Measurements from ENCODE around the gene LRP11. TPM values are rescaled to one million over a fixed set of nuclear protein-coding genes. Genes with fewer than 3 reads are reported as not detected.

LRP11 gene
- total and polyA plus RNA-seq, 10 of the 15 experiments (the other 5 are each of a cell fraction or from before 2014, with no cell fraction given), result under 0.01 to 0.23 (median 0.03) TPM; not detected in 6

- ChIA-PET CTCF (interaction anchor here (0.7 to 1.1 kb wide), 4 partner anchors 11 to 70 kb away, joined by 3 to 4 read pairs (median 3); no protein-coding TSS in a partner anchor), RAD21 (ENCODE audit: unreplicated experiment) (no interaction called here), POLR2A (no interaction called here), SMC1A (ENCODE audit: uncharacterized antibody, unreplicated experiment) (interaction anchor here (1.4 kb wide), 1 partner anchor 85 kb away, joined by 3 read pairs; no protein-coding TSS in a partner anchor)
- in situ Hi-C loops (cut with MboI), result no loop called here
- H3K27ac ChIP-seq (ENCODE audit: control insufficient read depth, insufficient read depth), result no peak overlapping the region
- no peaks in the 10 kb centered on the region for H3K36me3 ChIP-seq (ENCODE audit: control insufficient read depth in 2 of 2, insufficient read depth in 2 of 2, low read length in 1 of 2)
- no peak for DNase-seq (ENCODE audit: low read depth, low spot score)
- intact Hi-C loops (cut with micrococcal nuclease; ENCODE audit: unreplicated experiment), result no loop called here
- no peak overlapping the region for H3K9ac ChIP-seq (ENCODE audit: control insufficient read depth, insufficient read depth, low read length)
- H3K79me2 ChIP-seq (ENCODE audit: control insufficient read depth, insufficient read depth, low read length), result no peaks in the 10 kb centered on the region
- H3K9me3 ChIP-seq (replicated peaks; ENCODE audit: control insufficient read depth, insufficient read depth, low read length), result peaks cover 3% of the 10 kb centered on the region; the same call in 1 of the 3 replicates
- H3K27me3 ChIP-seq (replicated peaks in 1 of 2; ENCODE audit: control insufficient read depth in 2 of 2, insufficient read depth in 2 of 2, low read length in 1 of 2), result peaks cover 5 to 6% of the 10 kb centered on the region in 2 experiments; a peak in 3 of 4 replicates
- no peak overlapping the region for H3K4me3 ChIP-seq
- BruUV-seq (replicated peaks), result no TSS peak
- H3K4me1 ChIP-seq (ENCODE audit: control insufficient read depth, insufficient read depth, low read length), result no peaks in the 10 kb centered on the region
- H3K4me2 ChIP-seq (ENCODE audit: control insufficient read depth, insufficient read depth), result no peak overlapping the region
- FAIRE-seq, result no peak
- no peak overlapping the region for H2AFZ ChIP-seq (ENCODE audit: control insufficient read depth, low read depth, low read length)
- TF ChIP-seq, protein P1, sequence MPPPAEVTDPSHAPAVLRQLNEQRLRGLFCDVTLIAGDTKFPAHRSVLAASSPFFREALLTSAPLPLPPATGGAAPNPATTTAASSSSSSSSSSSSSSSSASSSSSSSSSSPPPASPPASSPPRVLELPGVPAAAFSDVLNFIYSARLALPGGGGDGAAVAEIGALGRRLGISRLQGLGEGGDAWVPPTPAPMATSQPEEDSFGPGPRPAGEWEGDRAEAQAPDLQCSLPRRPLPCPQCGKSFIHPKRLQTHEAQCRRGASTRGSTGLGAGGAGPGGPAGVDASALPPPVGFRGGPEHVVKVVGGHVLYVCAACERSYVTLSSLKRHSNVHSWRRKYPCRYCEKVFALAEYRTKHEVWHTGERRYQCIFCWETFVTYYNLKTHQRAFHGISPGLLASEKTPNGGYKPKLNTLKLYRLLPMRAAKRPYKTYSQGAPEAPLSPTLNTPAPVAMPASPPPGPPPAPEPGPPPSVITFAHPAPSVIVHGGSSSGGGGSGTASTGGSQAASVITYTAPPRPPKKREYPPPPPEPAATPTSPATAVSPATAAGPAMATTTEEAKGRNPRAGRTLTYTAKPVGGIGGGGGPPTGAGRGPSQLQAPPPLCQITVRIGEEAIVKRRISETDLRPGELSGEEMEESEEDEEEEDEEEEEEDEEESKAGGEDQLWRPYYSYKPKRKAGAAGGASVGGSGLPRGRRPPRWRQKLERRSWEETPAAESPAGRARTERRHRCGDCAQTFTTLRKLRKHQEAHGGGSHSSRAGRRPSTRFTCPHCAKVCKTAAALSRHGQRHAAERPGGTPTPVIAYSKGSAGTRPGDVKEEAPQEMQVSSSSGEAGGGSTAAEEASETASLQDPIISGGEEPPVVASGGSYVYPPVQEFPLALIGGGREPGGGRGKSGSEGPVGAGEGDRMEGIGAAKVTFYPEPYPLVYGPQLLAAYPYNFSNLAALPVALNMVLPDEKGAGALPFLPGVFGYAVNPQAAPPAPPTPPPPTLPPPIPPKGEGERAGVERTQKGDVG (CRISPR knock-in tag; IDR thresholded peaks at IDR 0.05), result no peak
- TF ChIP-seq KDM1A (IDR thresholded peaks at IDR 0.05; ENCODE audit: borderline replicate concordance) (no peak), TAF1 (IDR thresholded peaks at IDR 0.05; ENCODE audit: borderline replicate concordance, low read depth, low read length) (no peak), CBX3 (IDR thresholded peaks at IDR 0.05; ENCODE audit: borderline replicate concordance, low read depth) (no peak), RELA (IDR thresholded peaks at IDR 0.05; ENCODE audit: borderline replicate concordance, partially characterized antibody) (no peak), TCF7 (IDR thresholded peaks at IDR 0.05; ENCODE audit: borderline replicate concordance) (no peak), HDAC2 (IDR thresholded peaks at IDR 0.05) (no peak), TARDBP (IDR thresholded peaks at IDR 0.05; ENCODE audit: borderline replicate concordance) (no peak), BACH1 (IDR thresholded peaks at IDR 0.05; ENCODE audit: borderline replicate concordance) (no peak)
- TF ChIP-seq, protein P2, sequence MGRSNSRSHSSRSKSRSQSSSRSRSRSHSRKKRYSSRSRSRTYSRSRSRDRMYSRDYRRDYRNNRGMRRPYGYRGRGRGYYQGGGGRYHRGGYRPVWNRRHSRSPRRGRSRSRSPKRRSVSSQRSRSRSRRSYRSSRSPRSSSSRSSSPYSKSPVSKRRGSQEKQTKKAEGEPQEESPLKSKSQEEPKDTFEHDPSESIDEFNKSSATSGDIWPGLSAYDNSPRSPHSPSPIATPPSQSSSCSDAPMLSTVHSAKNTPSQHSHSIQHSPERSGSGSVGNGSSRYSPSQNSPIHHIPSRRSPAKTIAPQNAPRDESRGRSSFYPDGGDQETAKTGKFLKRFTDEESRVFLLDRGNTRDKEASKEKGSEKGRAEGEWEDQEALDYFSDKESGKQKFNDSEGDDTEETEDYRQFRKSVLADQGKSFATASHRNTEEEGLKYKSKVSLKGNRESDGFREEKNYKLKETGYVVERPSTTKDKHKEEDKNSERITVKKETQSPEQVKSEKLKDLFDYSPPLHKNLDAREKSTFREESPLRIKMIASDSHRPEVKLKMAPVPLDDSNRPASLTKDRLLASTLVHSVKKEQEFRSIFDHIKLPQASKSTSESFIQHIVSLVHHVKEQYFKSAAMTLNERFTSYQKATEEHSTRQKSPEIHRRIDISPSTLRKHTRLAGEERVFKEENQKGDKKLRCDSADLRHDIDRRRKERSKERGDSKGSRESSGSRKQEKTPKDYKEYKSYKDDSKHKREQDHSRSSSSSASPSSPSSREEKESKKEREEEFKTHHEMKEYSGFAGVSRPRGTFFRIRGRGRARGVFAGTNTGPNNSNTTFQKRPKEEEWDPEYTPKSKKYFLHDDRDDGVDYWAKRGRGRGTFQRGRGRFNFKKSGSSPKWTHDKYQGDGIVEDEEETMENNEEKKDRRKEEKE (IDR thresholded peaks at IDR 0.05), result no peak
- 22% methylated on average over 13 of the region's 13 CpGs for WGBS (ENCODE audit: insufficient coverage, insufficient replicate concordance, low lambda C conversion rate, missing lambda C conversion rate)
- no peak for ATAC-seq
- no peaks in the 10 kb centered on the region for H4K20me1 ChIP-seq (ENCODE audit: control insufficient read depth, insufficient read depth)
Observed at GRCh38 chr6:149904661-149905370, 40.7 kb upstream of the LRP11 start.
